Measurements from ENCODE around the gene DTWD1. TPM values are rescaled to one million over a fixed set of nuclear protein-coding genes. Genes with fewer than 3 reads are reported as not detected.
A peak's percentile ranks its signal among the peaks of the same experiment; 100 is the strongest.

Gene DTWD1
- total and polyA plus RNA-seq, 2 of the 13 experiments (the other 11 are each of a cell fraction or from before 2014, with no cell fraction given), result 12.7 to 18.3 TPM

DNA sequence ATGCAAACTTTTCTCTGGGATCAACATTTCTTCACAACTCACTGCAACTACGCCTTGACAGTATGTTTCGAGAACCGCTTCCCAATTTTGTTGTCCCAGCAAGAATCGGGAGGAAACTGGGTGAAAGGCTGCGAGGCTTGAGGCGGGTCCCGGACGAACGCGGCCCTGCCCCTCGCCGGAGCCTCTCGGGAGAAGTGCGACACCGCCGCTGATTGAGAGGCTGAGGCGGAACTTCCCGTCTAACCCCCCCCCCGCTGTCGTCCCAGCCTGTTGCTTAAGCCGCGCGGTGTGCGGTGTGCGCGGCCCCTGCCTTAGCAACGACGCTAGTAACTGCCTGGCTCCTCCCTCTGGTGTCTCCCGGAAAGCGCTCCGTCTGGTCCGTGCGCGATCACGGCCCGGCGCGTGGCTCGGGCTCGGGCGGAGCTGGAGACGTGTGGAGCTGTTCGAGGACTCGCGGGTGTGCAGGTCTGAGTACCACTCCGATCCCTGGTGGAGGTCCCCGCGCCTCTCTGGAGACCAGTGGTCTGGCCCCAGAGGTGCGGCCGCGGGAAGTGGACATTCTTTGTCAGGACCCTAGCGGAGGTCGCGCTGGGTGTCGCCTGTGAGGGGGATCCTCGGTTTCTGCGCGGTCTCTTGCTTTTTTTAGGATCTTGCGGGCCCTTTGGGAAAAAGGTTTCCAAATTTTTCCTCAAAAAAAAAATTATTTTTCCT is at the start of gene DTWD1, which contains the start of gene FAM227B (continued):
- TF ChIP-seq, protein P1, sequence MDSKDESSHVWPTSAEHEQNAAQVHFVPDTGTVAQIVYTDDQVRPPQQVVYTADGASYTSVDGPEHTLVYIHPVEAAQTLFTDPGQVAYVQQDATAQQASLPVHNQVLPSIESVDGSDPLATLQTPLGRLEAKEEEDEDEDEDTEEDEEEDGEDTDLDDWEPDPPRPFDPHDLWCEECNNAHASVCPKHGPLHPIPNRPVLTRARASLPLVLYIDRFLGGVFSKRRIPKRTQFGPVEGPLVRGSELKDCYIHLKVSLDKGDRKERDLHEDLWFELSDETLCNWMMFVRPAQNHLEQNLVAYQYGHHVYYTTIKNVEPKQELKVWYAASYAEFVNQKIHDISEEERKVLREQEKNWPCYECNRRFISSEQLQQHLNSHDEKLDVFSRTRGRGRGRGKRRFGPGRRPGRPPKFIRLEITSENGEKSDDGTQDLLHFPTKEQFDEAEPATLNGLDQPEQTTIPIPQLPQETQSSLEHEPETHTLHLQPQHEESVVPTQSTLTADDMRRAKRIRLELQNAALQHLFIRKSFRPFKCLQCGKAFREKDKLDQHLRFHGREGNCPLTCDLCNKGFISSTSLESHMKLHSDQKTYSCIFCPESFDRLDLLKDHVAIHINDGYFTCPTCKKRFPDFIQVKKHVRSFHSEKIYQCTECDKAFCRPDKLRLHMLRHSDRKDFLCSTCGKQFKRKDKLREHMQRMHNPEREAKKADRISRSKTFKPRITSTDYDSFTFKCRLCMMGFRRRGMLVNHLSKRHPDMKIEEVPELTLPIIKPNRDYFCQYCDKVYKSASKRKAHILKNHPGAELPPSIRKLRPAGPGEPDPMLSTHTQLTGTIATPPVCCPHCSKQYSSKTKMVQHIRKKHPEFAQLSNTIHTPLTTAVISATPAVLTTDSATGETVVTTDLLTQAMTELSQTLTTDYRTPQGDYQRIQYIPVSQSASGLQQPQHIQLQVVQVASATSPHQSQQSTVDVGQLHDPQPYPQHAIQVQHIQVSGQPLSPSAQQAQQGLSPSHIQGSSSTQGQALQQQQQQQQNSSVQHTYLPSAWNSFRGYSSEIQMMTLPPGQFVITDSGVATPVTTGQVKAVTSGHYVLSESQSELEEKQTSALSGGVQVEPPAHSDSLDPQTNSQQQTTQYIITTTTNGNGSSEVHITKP (CRISPR knock-in tag; IDR thresholded peaks at IDR 0.05; ENCODE audit: low read depth), result peak; percentile 87
- TF ChIP-seq ZNF253 (CRISPR knock-in tag; IDR thresholded peaks at IDR 0.05; ENCODE audit: borderline replicate concordance) (peak; percentile 88; the same call in 1 of the 2 replicates), GABPA (IDR thresholded peaks at IDR 0.05; ENCODE audit: low read depth, low read length) (peak; percentile 82), GABPA (CRISPR knock-in tag; IDR thresholded peaks at IDR 0.05; ENCODE audit: low read depth) (peak; percentile 93), RAD21 (CRISPR knock-in tag; IDR thresholded peaks at IDR 0.05) (no peak; the same call in 1 of the 2 replicates), PHF5A (CRISPR knock-in tag; IDR thresholded peaks at IDR 0.05; ENCODE audit: low read depth, unreplicated experiment) (peak; percentile 66), XBP1 (CRISPR knock-in tag; IDR thresholded peaks at IDR 0.05) (peak; percentile 71), SALL1 (CRISPR knock-in tag; IDR thresholded peaks at IDR 0.05) (peak; percentile 97), ZNF629 (CRISPR knock-in tag; conservative IDR thresholded peaks at IDR 0.05) (peak; percentile 67), ZSCAN22 (CRISPR knock-in tag; IDR thresholded peaks at IDR 0.05) (peak; percentile 57; the same call in 1 of the 2 replicates), EP300 (IDR thresholded peaks at IDR 0.05; ENCODE audit: low read depth in 2 of 2, low read length in 2 of 2) (peak; percentile 41 to 75; a peak in 3 of 4 replicates), EP300 (CRISPR knock-in tag; IDR thresholded peaks at IDR 0.05; ENCODE audit: borderline replicate concordance) (peak; percentile 73), ZNF263 (CRISPR knock-in tag; IDR thresholded peaks at IDR 0.05) (peak; percentile 80), HNRNPH1 (optimal IDR thresholded peaks at IDR 0.05; ENCODE audit: low read depth, low read length) (no peak)
- TF ChIP-seq, protein P2, sequence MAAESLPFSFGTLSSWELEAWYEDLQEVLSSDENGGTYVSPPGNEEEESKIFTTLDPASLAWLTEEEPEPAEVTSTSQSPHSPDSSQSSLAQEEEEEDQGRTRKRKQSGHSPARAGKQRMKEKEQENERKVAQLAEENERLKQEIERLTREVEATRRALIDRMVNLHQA (CRISPR knock-in tag; IDR thresholded peaks at IDR 0.05), result no peak; the same call in 1 of the 2 replicates
- TF ChIP-seq, protein P3, sequence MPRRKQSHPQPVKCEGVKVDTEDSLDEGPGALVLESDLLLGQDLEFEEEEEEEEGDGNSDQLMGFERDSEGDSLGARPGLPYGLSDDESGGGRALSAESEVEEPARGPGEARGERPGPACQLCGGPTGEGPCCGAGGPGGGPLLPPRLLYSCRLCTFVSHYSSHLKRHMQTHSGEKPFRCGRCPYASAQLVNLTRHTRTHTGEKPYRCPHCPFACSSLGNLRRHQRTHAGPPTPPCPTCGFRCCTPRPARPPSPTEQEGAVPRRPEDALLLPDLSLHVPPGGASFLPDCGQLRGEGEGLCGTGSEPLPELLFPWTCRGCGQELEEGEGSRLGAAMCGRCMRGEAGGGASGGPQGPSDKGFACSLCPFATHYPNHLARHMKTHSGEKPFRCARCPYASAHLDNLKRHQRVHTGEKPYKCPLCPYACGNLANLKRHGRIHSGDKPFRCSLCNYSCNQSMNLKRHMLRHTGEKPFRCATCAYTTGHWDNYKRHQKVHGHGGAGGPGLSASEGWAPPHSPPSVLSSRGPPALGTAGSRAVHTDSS (CRISPR knock-in tag; conservative IDR thresholded peaks at IDR 0.05), result 0 out of 2 replicates have a peak, but pooled peaks have one; percentile 32
- TF ChIP-seq, protein P4, sequence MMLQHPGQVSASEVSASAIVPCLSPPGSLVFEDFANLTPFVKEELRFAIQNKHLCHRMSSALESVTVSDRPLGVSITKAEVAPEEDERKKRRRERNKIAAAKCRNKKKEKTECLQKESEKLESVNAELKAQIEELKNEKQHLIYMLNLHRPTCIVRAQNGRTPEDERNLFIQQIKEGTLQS (CRISPR knock-in tag; IDR thresholded peaks at IDR 0.05), result peak; percentile 78
- TF ChIP-seq, protein P5, sequence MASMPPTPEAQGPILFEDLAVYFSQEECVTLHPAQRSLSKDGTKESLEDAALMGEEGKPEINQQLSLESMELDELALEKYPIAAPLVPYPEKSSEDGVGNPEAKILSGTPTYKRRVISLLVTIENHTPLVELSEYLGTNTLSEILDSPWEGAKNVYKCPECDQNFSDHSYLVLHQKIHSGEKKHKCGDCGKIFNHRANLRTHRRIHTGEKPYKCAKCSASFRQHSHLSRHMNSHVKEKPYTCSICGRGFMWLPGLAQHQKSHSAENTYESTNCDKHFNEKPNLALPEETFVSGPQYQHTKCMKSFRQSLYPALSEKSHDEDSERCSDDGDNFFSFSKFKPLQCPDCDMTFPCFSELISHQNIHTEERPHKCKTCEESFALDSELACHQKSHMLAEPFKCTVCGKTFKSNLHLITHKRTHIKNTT (CRISPR knock-in tag; IDR thresholded peaks at IDR 0.05), result no peak
- TF ChIP-seq, protein P6, sequence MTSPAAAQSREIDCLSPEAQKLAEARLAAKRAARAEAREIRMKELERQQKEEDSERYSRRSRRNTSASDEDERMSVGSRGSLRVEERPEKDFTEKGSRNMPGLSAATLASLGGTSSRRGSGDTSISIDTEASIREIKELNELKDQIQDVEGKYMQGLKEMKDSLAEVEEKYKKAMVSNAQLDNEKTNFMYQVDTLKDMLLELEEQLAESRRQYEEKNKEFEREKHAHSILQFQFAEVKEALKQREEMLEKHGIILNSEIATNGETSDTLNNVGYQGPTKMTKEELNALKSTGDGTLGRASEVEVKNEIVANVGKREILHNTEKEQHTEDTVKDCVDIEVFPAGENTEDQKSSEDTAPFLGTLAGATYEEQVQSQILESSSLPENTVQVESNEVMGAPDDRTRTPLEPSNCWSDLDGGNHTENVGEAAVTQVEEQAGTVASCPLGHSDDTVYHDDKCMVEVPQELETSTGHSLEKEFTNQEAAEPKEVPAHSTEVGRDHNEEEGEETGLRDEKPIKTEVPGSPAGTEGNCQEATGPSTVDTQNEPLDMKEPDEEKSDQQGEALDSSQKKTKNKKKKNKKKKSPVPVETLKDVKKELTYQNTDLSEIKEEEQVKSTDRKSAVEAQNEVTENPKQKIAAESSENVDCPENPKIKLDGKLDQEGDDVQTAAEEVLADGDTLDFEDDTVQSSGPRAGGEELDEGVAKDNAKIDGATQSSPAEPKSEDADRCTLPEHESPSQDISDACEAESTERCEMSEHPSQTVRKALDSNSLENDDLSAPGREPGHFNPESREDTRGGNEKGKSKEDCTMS (CRISPR knock-in tag; conservative IDR thresholded peaks at IDR 0.05), result no peak

Data from HepG2 (cell line).